ENCODE results near the gene PTPN11.

Gene PTPN11

DNA sequence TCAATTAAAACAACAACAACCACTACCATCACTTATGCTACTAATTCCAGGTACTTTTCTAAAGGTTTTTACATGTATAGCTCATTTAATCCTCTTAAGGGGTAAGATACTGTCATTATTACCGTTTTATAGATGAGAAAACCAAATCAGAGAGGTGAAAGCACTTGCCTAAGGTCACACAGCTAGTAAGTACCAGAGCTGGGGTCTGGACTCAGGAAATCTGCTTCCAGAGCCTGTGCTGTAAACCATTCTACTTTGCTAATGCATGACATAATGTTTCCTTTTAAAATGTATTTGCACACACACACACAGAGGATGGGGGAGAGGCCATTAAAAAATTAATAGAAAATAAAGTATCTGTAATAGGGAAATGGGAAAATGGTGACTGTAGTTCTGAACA, 113.4 kb downstream of the PTPN11 start:
- TF ChIP-seq TAF1 (IDR thresholded peaks at IDR 0.05; ENCODE audit: low read depth, low read length) = no peak
- TF ChIP-seq POLR2A (IDR thresholded peaks at IDR 0.05; ENCODE audit: low read depth, low read length) = no peak
- TF ChIP-seq PAX5 (IDR thresholded peaks at IDR 0.05; ENCODE audit: insufficient read depth, low read length, severe bottlenecking) = no peak
- TF ChIP-seq SPI1 (IDR thresholded peaks at IDR 0.05; ENCODE audit: low read depth, low read length) = no peak
- no peak for TF ChIP-seq POU2F2 (IDR thresholded peaks at IDR 0.05; ENCODE audit: low read depth, low read length)
- TF ChIP-seq POLR2AphosphoS5 (IDR thresholded peaks at IDR 0.05; ENCODE audit: low read depth, low read length) = no peak

DNA sequence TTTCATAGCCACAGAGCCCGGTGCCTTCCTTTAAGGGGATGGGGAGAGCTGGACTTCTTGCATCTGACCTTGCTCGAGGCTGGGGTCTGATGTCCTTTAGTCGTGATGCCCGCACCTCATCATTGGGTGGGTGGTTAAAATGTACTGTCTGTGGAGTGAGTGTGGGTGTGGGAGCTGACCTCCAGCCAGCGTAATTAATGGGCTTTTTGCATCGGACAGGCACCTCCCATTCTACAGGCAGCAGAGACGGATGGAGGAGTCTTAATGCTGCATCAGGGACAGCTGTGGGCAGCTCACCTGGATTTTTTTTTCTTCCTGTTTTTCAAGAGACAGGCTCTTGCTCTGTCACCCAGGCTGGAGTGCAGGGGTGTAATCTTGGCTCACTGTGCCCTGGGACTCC, 114.8 kb downstream of the PTPN11 start:
- FAIRE-seq = no peak
- TF ChIP-seq SPI1 (IDR thresholded peaks at IDR 0.05; ENCODE audit: low read depth, low read length) (no peak), POLR2AphosphoS5 (IDR thresholded peaks at IDR 0.05; ENCODE audit: low read depth, low read length) (no peak), POLR2A (IDR thresholded peaks at IDR 0.05; ENCODE audit: low read depth, low read length) (no peak), PAX5 (IDR thresholded peaks at IDR 0.05; ENCODE audit: insufficient read depth, low read length, severe bottlenecking) (no peak), TAF1 (IDR thresholded peaks at IDR 0.05; ENCODE audit: low read depth, low read length) (no peak), POU2F2 (IDR thresholded peaks at IDR 0.05; ENCODE audit: low read depth, low read length) (no peak)
- no peak for DNase-seq (ENCODE audit: insufficient read length, low spot score)

More for the DNA sequence above, 113.4 kb downstream of the PTPN11 start:
- no peak for DNase-seq (ENCODE audit: insufficient read length, low spot score)
- no peak for FAIRE-seq

DNA sequence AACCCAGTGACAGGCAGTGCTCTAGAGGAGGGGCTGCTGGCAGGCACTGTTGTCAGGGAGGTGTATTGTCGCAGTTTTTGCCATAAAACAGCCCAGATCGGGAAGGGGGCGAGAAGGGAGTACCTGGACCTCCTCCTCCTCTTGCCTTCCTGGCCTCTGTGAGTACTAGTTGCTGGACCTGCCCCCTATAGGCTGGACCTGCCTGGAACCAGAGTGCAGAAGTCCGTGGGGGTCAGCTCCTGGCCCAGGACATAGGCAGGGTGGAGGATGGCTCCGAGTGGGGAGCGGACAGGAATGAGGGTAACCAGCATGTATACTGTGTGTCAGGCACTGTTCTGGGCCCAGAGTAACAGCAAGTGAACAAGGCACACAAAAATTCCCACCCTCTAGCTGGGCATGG, 116.3 kb downstream of the PTPN11 start:
- TF ChIP-seq POU2F2 (IDR thresholded peaks at IDR 0.05; ENCODE audit: low read depth, low read length) (no peak), PAX5 (IDR thresholded peaks at IDR 0.05; ENCODE audit: insufficient read depth, low read length, severe bottlenecking) (no peak), POLR2A (IDR thresholded peaks at IDR 0.05; ENCODE audit: low read depth, low read length) (no peak), TAF1 (IDR thresholded peaks at IDR 0.05; ENCODE audit: low read depth, low read length) (no peak), POLR2AphosphoS5 (IDR thresholded peaks at IDR 0.05; ENCODE audit: low read depth, low read length) (no peak), SPI1 (IDR thresholded peaks at IDR 0.05; ENCODE audit: low read depth, low read length) (no peak)
- FAIRE-seq = no peak
- no peak for DNase-seq (ENCODE audit: insufficient read length, low spot score)

DNA sequence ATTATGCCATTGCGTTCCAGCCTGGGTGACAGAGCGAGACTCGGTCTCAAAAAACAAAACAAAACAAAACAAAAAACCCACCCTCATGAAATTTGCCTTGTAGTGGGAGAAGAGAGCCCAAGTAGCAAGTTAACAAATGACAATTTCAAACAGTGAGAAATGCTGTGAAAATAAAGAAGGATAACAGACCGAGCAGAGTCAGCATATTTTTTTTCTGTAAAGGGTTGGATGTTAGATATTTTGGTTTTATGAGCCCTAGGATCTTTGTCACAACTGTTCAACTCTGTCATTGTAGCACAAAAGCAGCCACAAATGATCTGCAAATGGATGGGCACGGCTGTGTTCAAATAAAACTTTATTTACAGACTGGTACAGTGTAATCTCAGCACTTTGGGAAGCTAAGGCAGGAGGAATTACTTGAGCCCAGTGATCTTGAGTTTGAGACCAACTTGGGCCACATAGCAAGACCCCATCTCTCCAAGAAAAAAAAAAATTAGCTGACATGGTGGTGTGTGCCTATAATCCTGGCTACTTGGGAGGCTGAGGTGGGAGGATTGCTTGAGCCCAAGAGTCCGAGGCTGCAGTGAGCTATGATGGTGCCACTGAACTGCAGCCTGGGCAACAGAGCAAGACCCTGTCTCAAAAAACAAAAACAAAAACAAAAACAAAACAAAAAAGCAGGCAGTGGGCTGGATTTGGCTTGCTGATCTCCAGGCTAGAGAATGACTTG, 117.1 kb downstream of the PTPN11 start:
- DNase-seq (ENCODE audit: insufficient read length, low spot score) (no peak), FAIRE-seq (no peak)
- no peak for TF ChIP-seq POU2F2 (IDR thresholded peaks at IDR 0.05; ENCODE audit: low read depth, low read length)
- TF ChIP-seq POLR2A (IDR thresholded peaks at IDR 0.05; ENCODE audit: low read depth, low read length) = no peak
- no peak for TF ChIP-seq PAX5 (IDR thresholded peaks at IDR 0.05; ENCODE audit: insufficient read depth, low read length, severe bottlenecking)
- TF ChIP-seq SPI1 (IDR thresholded peaks at IDR 0.05; ENCODE audit: low read depth, low read length) = no peak

DNA sequence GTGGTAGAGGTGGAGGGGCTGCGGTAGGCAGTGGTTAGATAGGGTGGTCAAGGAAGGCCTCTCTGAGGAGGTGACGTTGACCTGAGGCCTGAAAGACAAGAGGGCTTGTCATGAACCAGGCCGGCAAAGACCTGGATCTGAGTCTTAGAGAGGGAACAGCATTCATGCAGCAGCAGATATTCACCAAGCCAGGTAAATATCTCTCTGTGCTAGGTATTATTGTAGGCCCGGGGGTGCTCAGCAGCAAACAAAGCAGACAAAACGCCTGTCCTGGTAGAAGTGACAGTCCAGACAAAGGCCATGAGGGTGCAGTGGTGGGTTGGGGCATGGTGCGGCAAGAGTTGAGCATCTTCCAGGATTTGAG, 117.6 kb downstream of the PTPN11 start:
- no peak for FAIRE-seq
- no peak for DNase-seq (ENCODE audit: insufficient read length, low spot score)
- TF ChIP-seq PAX5 (IDR thresholded peaks at IDR 0.05; ENCODE audit: insufficient read depth, low read length, severe bottlenecking) = no peak
- no peak for TF ChIP-seq POLR2A (IDR thresholded peaks at IDR 0.05; ENCODE audit: low read depth, low read length)
- TF ChIP-seq TAF1 (IDR thresholded peaks at IDR 0.05; ENCODE audit: low read depth, low read length) = no peak
- TF ChIP-seq POU2F2 (IDR thresholded peaks at IDR 0.05; ENCODE audit: low read depth, low read length) = no peak
- TF ChIP-seq POLR2AphosphoS5 (IDR thresholded peaks at IDR 0.05; ENCODE audit: low read depth, low read length) = no peak
- TF ChIP-seq SPI1 (IDR thresholded peaks at IDR 0.05; ENCODE audit: low read depth, low read length) = no peak

DNA sequence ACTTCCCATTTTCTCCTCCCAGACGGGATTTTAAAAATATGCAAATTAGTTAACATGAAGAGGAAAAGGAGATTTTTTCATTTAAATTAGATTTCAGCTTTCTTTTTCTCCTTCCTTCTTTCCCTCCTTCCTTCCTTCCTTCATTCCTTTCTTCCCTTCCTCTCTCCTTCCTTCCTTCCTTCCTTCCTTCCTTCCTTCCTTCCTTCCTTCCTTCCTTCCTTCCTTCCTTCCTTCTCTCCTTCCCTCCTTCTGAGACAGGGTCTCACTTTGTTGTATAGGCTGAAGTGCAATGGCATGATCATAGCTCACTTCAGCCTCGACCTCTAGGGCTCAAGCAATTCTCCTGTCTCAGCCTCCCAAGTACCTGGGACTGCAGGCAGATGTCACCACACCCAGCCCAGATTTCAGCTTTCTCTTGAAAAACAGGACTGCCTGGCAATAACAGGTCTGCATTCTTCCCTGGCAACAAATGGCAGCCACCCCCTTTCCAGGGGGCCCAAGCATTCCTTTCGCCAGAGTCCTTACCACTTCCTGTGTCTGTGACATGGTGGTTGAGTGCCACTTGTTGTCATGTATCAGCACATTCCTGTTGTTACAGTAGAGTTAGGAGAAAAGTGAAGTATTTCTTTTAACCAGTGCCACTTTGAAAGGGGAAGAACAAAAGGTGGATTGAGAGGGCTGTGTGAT, 119.1 kb downstream of the PTPN11 start:
- DNase-seq (ENCODE audit: insufficient read length, low spot score) (no peak), FAIRE-seq (no peak)
- no peak for TF ChIP-seq TAF1 (IDR thresholded peaks at IDR 0.05; ENCODE audit: low read depth, low read length)
- TF ChIP-seq POLR2AphosphoS5 (IDR thresholded peaks at IDR 0.05; ENCODE audit: low read depth, low read length) = no peak
- TF ChIP-seq PAX5 (IDR thresholded peaks at IDR 0.05; ENCODE audit: insufficient read depth, low read length, severe bottlenecking) = no peak
- no peak for TF ChIP-seq POU2F2 (IDR thresholded peaks at IDR 0.05; ENCODE audit: low read depth, low read length)
- no peak for TF ChIP-seq SPI1 (IDR thresholded peaks at IDR 0.05; ENCODE audit: low read depth, low read length)
- no peak for TF ChIP-seq POLR2A (IDR thresholded peaks at IDR 0.05; ENCODE audit: low read depth, low read length)

DNA sequence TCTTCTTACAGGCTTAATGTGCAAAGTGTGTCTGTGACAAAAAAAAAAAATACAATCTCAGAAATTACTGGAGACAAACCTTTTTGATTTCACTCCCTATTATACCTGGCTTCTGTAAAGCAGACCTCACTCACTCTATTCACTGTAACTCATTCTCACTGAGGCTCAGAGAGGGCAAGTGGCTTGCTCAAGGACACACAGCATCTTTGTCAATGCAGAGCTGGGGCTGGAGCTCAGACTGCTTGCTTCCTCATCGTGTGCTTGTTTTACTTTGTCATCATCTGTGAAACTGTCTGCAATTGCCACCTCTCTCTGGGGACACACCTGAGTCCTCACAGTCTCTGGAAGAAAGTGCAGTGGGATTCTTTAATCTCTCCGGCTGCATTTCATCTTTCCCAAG, 120.0 kb downstream of the PTPN11 start:
- no peak for TF ChIP-seq SPI1 (IDR thresholded peaks at IDR 0.05; ENCODE audit: low read depth, low read length)
- TF ChIP-seq POU2F2 (IDR thresholded peaks at IDR 0.05; ENCODE audit: low read depth, low read length) = no peak
- TF ChIP-seq POLR2A (IDR thresholded peaks at IDR 0.05; ENCODE audit: low read depth, low read length) = no peak
- no peak for TF ChIP-seq TAF1 (IDR thresholded peaks at IDR 0.05; ENCODE audit: low read depth, low read length)
- TF ChIP-seq PAX5 (IDR thresholded peaks at IDR 0.05; ENCODE audit: insufficient read depth, low read length, severe bottlenecking) = no peak
- TF ChIP-seq POLR2AphosphoS5 (IDR thresholded peaks at IDR 0.05; ENCODE audit: low read depth, low read length) = no peak
- FAIRE-seq (no peak), DNase-seq (ENCODE audit: insufficient read length, low spot score) (no peak)

DNA sequence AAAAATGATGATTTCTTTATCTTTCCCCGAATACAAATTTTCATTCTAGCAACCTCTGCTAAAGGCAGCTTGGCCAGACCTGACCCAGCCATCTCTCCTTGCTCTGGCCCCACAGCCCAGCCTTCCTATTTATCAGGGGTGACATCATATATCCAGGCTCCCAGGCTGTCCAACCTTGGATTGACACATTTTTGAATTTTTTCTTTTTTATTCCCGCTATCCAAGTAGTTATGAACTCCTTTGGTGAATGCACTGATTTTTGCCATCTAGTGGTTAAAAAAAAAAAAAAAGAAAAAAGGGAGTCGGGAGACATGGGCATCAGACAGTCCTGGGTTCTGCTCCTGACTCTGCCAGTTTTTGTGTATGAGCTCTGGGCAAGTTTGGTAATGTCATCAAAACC, 120.5 kb downstream of the PTPN11 start:
- no peak for FAIRE-seq
- no peak for DNase-seq (ENCODE audit: insufficient read length, low spot score)
- no peak for TF ChIP-seq SPI1 (IDR thresholded peaks at IDR 0.05; ENCODE audit: low read depth, low read length)
- no peak for TF ChIP-seq POU2F2 (IDR thresholded peaks at IDR 0.05; ENCODE audit: low read depth, low read length)
- no peak for TF ChIP-seq POLR2AphosphoS5 (IDR thresholded peaks at IDR 0.05; ENCODE audit: low read depth, low read length)
- TF ChIP-seq TAF1 (IDR thresholded peaks at IDR 0.05; ENCODE audit: low read depth, low read length) = no peak
- no peak for TF ChIP-seq POLR2A (IDR thresholded peaks at IDR 0.05; ENCODE audit: low read depth, low read length)
- TF ChIP-seq PAX5 (IDR thresholded peaks at IDR 0.05; ENCODE audit: insufficient read depth, low read length, severe bottlenecking) = no peak

DNA sequence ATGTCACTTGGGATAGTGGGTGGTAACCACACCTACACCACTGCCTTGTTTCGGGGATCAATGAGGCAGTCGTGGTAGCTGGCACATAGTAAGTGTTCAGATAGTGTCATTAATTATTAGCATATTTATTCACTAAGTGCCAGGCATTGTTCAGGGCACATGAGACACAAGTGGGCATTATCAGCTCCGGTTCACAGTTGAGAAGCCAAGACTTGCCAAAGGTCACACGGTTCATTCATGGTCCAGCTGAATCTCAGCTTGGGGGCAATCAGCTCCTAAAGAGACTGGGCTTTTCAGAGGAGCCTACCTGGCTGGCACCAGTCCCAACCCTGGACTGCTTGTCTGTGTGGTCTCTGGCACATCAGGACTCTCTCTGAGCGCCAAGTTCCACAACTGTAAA, 121.3 kb downstream of the PTPN11 start:
- no peak for FAIRE-seq
- DNase-seq (ENCODE audit: insufficient read length, low spot score) = no peak
- TF ChIP-seq PAX5 (IDR thresholded peaks at IDR 0.05; ENCODE audit: insufficient read depth, low read length, severe bottlenecking) = no peak
- no peak for TF ChIP-seq POU2F2 (IDR thresholded peaks at IDR 0.05; ENCODE audit: low read depth, low read length)
